K562 treated with DMSO at 1 percent for 4 hours (cell line): ENCODE measurements around the gene HLA-DQA2. TPM values are rescaled to one million over a fixed set of nuclear protein-coding genes. Genes with fewer than 3 reads are reported as not detected.

Experiments used
- total RNA-seq: library from RNA; unstranded; fragments of 300-600 nt; gene quantifications from 2 replicates; pipeline ENCODE4 v1.2.3, GENCODE V29; 2022; ENCODE audit not compliant: insufficient read depth

HLA-DQA2 gene
- total RNA-seq = not detected in 2 replicates

GRCh38 chr6:32741031-32741960 is at the start of gene HLA-DQA2:
HLA-DQA2 (plus strand) TSS chr6:32741391; CDS start chr6:32741444, 53 bp downstream.

GRCh38 chr6:32763421-32763820 is 22.2 kb downstream of the HLA-DQA2 start, which contains the start of gene HLA-DQB2:
HLA-DQB2 (minus strand) TSS chr6:32763532; CDS start chr6:32763470, 62 bp downstream.

Other genes with a start within 250 kb of the HLA-DQA2 start
- not detected in 2 replicates for gene HLA-DRB5, start 211.1 kb upstream of the HLA-DQA2 start, total RNA-seq
- not detected in 2 replicates for gene HLA-DRB1, start 151.5 kb upstream of the HLA-DQA2 start, total RNA-seq
- not detected in 2 replicates for gene HLA-DQA1, start 104.0 kb upstream of the HLA-DQA2 start, total RNA-seq
- not detected in 2 replicates for gene HLA-DQB1, start 74.7 kb upstream of the HLA-DQA2 start, total RNA-seq
- not detected in 2 replicates for gene HLA-DQB2, start 22.1 kb downstream of the HLA-DQA2 start, total RNA-seq
- 0.65 TPM in 1 of 2 replicates, not detected in the other for gene HLA-DOB, start 75.6 kb downstream of the HLA-DQA2 start, total RNA-seq
- 16.1 and 28.3 TPM in 2 replicates for gene TAP2, start 97.3 kb downstream of the HLA-DQA2 start, total RNA-seq
- 18.0 and 21.9 TPM in 2 replicates for gene PSMB8, start 102.7 kb downstream of the HLA-DQA2 start, total RNA-seq
- 13.9 and 16.3 TPM in 2 replicates for gene TAP1, start 112.3 kb downstream of the HLA-DQA2 start, total RNA-seq
- 13.7 and 20.4 TPM in 2 replicates for gene PSMB9, start 112.8 kb downstream of the HLA-DQA2 start, total RNA-seq
- not detected in 2 replicates for gene HLA-DMB, start 199.6 kb downstream of the HLA-DQA2 start, total RNA-seq
- 0.75 TPM in 1 of 2 replicates, not detected in the other for gene HLA-DMA, start 211.7 kb downstream of the HLA-DQA2 start, total RNA-seq
- 180 and 276 TPM in 2 replicates for gene BRD2, start 227.2 kb downstream of the HLA-DQA2 start, total RNA-seq